Measurements from ENCODE around the gene FILIP1L. TPM values are rescaled to one million over a fixed set of nuclear protein-coding genes. Genes with fewer than 3 reads are reported as not detected.

FILIP1L gene
- total and polyA plus RNA-seq, 2 of the 13 experiments (the other 11 are each of a cell fraction or from before 2014, with no cell fraction given), result 8.1 to 187 TPM

GRCh38 chr3:99846477-99847160 is 267.7 kb downstream of the FILIP1L start (continued):
- TF ChIP-seq ZBTB39 (CRISPR knock-in tag; IDR thresholded peaks at IDR 0.05) (no peak), FOXA3 (CRISPR knock-in tag; IDR thresholded peaks at IDR 0.05) (peak; percentile 21; the same call in 1 of the 2 replicates), PAF1 (CRISPR knock-in tag; IDR thresholded peaks at IDR 0.05) (peak; percentile 76), ARNT (IDR thresholded peaks at IDR 0.05) (no peak), TEF (CRISPR knock-in tag; IDR thresholded peaks at IDR 0.05) (no peak), SALL1 (CRISPR knock-in tag; IDR thresholded peaks at IDR 0.05) (no peak), ZNF709 (CRISPR knock-in tag; IDR thresholded peaks at IDR 0.05) (no peak), MTF1 (CRISPR knock-in tag; IDR thresholded peaks at IDR 0.05) (no peak), ZNF431 (CRISPR knock-in tag; IDR thresholded peaks at IDR 0.05; ENCODE audit: borderline replicate concordance, low read depth) (no peak), FOXA1 (IDR thresholded peaks at IDR 0.05) (no peak), FOXA1 (CRISPR knock-in tag; IDR thresholded peaks at IDR 0.05) (no peak), KAT8 (CRISPR knock-in tag; IDR thresholded peaks at IDR 0.05) (0 out of 2 replicates have a peak, but pooled peaks have one; percentile 9), ZNF569 (CRISPR knock-in tag; IDR thresholded peaks at IDR 0.05; ENCODE audit: borderline replicate concordance) (no peak), HMGXB4 (CRISPR knock-in tag; IDR thresholded peaks at IDR 0.05; ENCODE audit: borderline replicate concordance in 1 of 2, low read depth in 1 of 2) (no peak), PBX3 (CRISPR knock-in tag; IDR thresholded peaks at IDR 0.05; ENCODE audit: borderline replicate concordance) (no peak), NRL (CRISPR knock-in tag; IDR thresholded peaks at IDR 0.05; ENCODE audit: borderline replicate concordance) (no peak), STAG1 (CRISPR knock-in tag; IDR thresholded peaks at IDR 0.05) (no peak), DNMT1 (CRISPR knock-in tag; IDR thresholded peaks at IDR 0.05) (no peak), ZNF354B (CRISPR knock-in tag; IDR thresholded peaks at IDR 0.05) (no peak), ZNF281 (CRISPR knock-in tag; IDR thresholded peaks at IDR 0.05; ENCODE audit: borderline replicate concordance) (no peak), ZNF557 (CRISPR knock-in tag; IDR thresholded peaks at IDR 0.05) (no peak), NCOA2 (CRISPR knock-in tag; IDR thresholded peaks at IDR 0.05) (peak; percentile 13; the same call in 1 of the 2 replicates)

Measured in HepG2 (cell line).